Activated CD8-positive, alpha-beta T cell treated with anti-CD3 and anti-CD28 coated beads, Interleukin-2, amount 10 ng/mL, durations not matched to agents 7 days and 5 days (primary cell): ENCODE measurements around the gene RALGPS2. TPM values are rescaled to one million over a fixed set of nuclear protein-coding genes. Genes with fewer than 3 reads are reported as not detected.

Source experiments
- ATAC-seq: fragments of 150-1000 bp; cut with Tn5 transposase; one replicate; pipeline ENCODE4 v1.10.0; 2021; ENCODE audit warnings: moderate library complexity
- CTCF ChIA-PET: fragments of 350-600 bp; sonication (Branson Sonifier 250); formaldehyde crosslinking; loops from one replicate; lab custom pipeline; 2021; ENCODE audit warnings: antibody characterized with exemption; lab: Charles Lee
- POLR2A ChIA-PET: fragments of 350-600 bp; sonication (Branson Sonifier 250); formaldehyde crosslinking; loops from one replicate; lab custom pipeline; 2021; ENCODE audit warnings: antibody characterized with exemption; lab: Charles Lee
- DNase-seq: peaks from one replicate; pipeline ENCODE4 v3.0.0-alpha.2; 2020
- H3K27ac Mint-ChIP-seq: one replicate; pipeline ENCODE4 v1.8.0; 2021; ENCODE audit warnings: mild to moderate bottlenecking, mixed read lengths
- H3K27me3 Mint-ChIP-seq: one replicate; pipeline ENCODE4 v1.8.0; 2021; ENCODE audit warnings: low read depth, mixed read lengths
- H3K36me3 Mint-ChIP-seq: one replicate; pipeline ENCODE4 v1.8.0; 2021; ENCODE audit warnings: low read depth, mixed read lengths
- H3K4me1 Mint-ChIP-seq: one replicate; pipeline ENCODE4 v1.8.0; 2021; ENCODE audit warnings: low read depth, mixed read lengths
- H3K4me3 Mint-ChIP-seq: one replicate; pipeline ENCODE4 v1.8.0; 2021; ENCODE audit warnings: mild to moderate bottlenecking, mixed read lengths
- H3K9me3 Mint-ChIP-seq: one replicate; pipeline ENCODE4 v1.8.0; 2022; ENCODE audit warnings: mixed read lengths; ENCODE audit not compliant: insufficient read depth
- total RNA-seq, 2 experiments: library from RNA; stranded (reverse); gene quantifications; one replicate each; pipeline ENCODE4 v1.2.3, GENCODE V29; 2021

The RALGPS2 gene
- total RNA-seq, 2 experiments from 2014 or later = 4.0 to 5.1 TPM

DNA sequence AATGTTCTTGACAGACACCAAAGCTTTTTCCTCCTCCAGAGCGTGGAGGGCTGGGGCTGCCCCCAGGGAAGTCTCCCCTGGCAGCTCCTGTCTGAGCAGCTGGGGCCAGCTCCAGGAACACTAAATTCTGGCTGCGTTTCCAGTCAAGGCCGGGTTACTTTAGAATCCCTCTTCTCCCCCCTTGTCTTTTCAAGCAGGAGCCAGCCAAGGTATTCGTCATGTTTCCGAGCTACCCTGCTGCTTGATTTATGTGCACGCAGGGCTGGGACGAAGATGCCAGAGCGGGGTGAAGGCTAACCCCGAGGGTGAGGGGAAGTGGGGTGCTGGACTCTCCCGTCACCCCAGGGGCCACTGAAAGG is 213.9 kb downstream of the RALGPS2 start:
- ATAC-seq = no peak
- ChIA-PET CTCF (no interaction called here), POLR2A (no interaction called here)
- Mint-ChIP-seq H3K27ac (no peak overlapping the region), H3K27me3 (no peaks in the 10 kb centered on the region), H3K4me1 (peaks cover 11% of the 10 kb centered on the region), H3K9me3 (no peaks in the 10 kb centered on the region), H3K36me3 (no peaks in the 10 kb centered on the region), H3K4me3 (no peak overlapping the region)
- no peak for DNase-seq

- Mint-ChIP-seq H3K36me3 (no peaks in the 10 kb centered on the region), H3K4me3 (no peak overlapping the region), H3K27me3 (no peaks in the 10 kb centered on the region), H3K9me3 (no peaks in the 10 kb centered on the region), H3K27ac (no peak overlapping the region), H3K4me1 (peaks cover 11% of the 10 kb centered on the region)
- POLR2A ChIA-PET = no interaction called here
- CTCF ChIA-PET = no interaction called here
- no peak for ATAC-seq
- no peak for DNase-seq
Observed at GRCh38 chr1:178939338-178940067, 214.5 kb downstream of the RALGPS2 start.

GRCh38 chr1:178940068-178940765 is 215.2 kb downstream of the RALGPS2 start:
- no peak for ATAC-seq
- Mint-ChIP-seq H3K4me1 (peaks cover 11% of the 10 kb centered on the region), H3K27ac (no peak overlapping the region), H3K4me3 (no peak overlapping the region), H3K27me3 (no peaks in the 10 kb centered on the region), H3K9me3 (no peaks in the 10 kb centered on the region), H3K36me3 (no peaks in the 10 kb centered on the region)
- POLR2A ChIA-PET = no interaction called here
- CTCF ChIA-PET = interaction anchor here (1.0 kb wide), 1 partner anchor 63 kb away, joined by 5 read pairs; no protein-coding TSS in a partner anchor
- no peak for DNase-seq

DNA sequence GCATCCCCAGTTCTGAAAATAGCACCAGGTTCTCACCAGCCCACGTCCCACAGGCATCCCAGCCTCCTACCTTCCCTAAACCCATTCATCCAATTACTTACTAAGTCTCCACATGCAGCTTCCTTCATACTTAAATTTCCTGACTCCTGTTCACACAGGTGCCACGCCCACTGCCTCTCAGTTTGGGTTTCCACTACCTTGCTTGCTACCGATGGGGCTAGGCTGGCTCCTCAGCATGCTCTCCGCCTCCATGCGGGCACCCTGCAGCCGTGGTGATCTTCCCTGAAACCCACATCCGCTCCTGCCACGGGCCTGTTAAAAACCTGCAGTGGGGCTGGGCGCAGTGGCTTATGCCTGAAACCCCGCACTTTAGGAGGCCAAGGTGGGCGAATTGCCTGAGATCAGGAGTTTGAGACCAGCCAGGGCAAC is 216.2 kb downstream of the RALGPS2 start:
- Mint-ChIP-seq H3K27ac (no peak overlapping the region), H3K4me1 (peaks cover 11% of the 10 kb centered on the region), H3K4me3 (no peak overlapping the region), H3K36me3 (no peaks in the 10 kb centered on the region), H3K9me3 (no peaks in the 10 kb centered on the region), H3K27me3 (no peaks in the 10 kb centered on the region)
- DNase-seq = no peak
- POLR2A ChIA-PET = no interaction called here
- CTCF ChIA-PET = interaction anchor here (1.0 kb wide), 1 partner anchor 62 kb away, joined by 5 read pairs; no protein-coding TSS in a partner anchor
- no peak for ATAC-seq

DNA sequence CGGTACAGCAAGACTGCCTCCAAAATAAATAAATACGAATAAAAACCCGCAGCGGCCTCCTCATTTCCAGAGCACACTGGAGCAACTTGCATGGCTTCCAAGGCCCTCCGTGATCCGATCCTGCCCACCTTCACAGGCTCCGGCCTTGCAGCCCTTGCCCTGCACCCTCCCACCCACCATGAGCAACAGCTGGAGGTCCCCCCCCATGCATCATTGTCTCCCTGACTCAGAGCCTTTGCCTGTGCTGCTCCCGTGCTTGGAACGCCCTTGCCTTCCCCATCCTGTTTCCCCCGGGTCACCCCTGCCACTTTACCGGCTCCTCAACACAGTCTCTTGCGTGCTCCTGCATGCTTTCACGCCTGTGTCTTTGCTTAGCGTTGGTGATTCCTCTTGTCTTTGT is 216.8 kb downstream of the RALGPS2 start:
- Mint-ChIP-seq H3K4me3 (no peak overlapping the region), H3K27ac (peak overlapping the region; percentile 17), H3K9me3 (no peaks in the 10 kb centered on the region), H3K4me1 (peaks cover 11% of the 10 kb centered on the region), H3K36me3 (no peaks in the 10 kb centered on the region), H3K27me3 (no peaks in the 10 kb centered on the region)
- ATAC-seq = no peak
- ChIA-PET POLR2A (no interaction called here), CTCF (no interaction called here)
- no peak for DNase-seq

- ChIA-PET CTCF (no interaction called here), POLR2A (no interaction called here)
- Mint-ChIP-seq H3K27ac (peak overlapping the region; percentile 58), H3K36me3 (no peaks in the 10 kb centered on the region), H3K4me3 (no peak overlapping the region), H3K9me3 (no peaks in the 10 kb centered on the region), H3K4me1 (peaks cover 11% of the 10 kb centered on the region), H3K27me3 (no peaks in the 10 kb centered on the region)
- DNase-seq (peak; percentile 45), ATAC-seq (peak; percentile 49)
Observed at GRCh38 chr1:178942285-178943198, 217.5 kb downstream of the RALGPS2 start.

GRCh38 chr1:178944729-178945128 is 219.7 kb downstream of the RALGPS2 start:
- no peak overlapping the region for H3K27ac Mint-ChIP-seq
- no peaks in the 10 kb centered on the region for H3K36me3 Mint-ChIP-seq
- no peak for DNase-seq
- no peak overlapping the region for H3K4me3 Mint-ChIP-seq
- ChIA-PET POLR2A (no interaction called here), CTCF (interaction anchor here (1.1 kb wide), 1 partner anchor 11 kb away, joined by 4 read pairs; no protein-coding TSS in a partner anchor)
- H3K9me3 Mint-ChIP-seq = no peaks in the 10 kb centered on the region
- ATAC-seq = no peak
- H3K27me3 Mint-ChIP-seq = peaks cover 7% of the 10 kb centered on the region
- peaks cover 11% of the 10 kb centered on the region for H3K4me1 Mint-ChIP-seq

- ATAC-seq = no peak
- Mint-ChIP-seq H3K36me3 (no peaks in the 10 kb centered on the region), H3K27me3 (peaks cover 7% of the 10 kb centered on the region), H3K4me3 (no peak overlapping the region), H3K4me1 (peaks cover 11% of the 10 kb centered on the region), H3K27ac (no peak overlapping the region), H3K9me3 (no peaks in the 10 kb centered on the region)
- POLR2A ChIA-PET = no interaction called here
- no peak for DNase-seq
- CTCF ChIA-PET = no interaction called here
Observed at GRCh38 chr1:178945763-178946266, 220.8 kb downstream of the RALGPS2 start.

GRCh38 chr1:178946416-178946815 is 221.4 kb downstream of the RALGPS2 start:
- ATAC-seq (no peak), DNase-seq (no peak)
- no peak overlapping the region for H3K27ac Mint-ChIP-seq
- H3K27me3 Mint-ChIP-seq = peaks cover 7% of the 10 kb centered on the region
- POLR2A ChIA-PET = no interaction called here
- no peaks in the 10 kb centered on the region for H3K9me3 Mint-ChIP-seq
- CTCF ChIA-PET = interaction anchor here (0.6 kb wide), 1 partner anchor 117 kb away, joined by 3 read pairs; no protein-coding TSS in a partner anchor
- H3K36me3 Mint-ChIP-seq = no peaks in the 10 kb centered on the region
- H3K4me1 Mint-ChIP-seq = peaks cover 11% of the 10 kb centered on the region
- no peak overlapping the region for H3K4me3 Mint-ChIP-seq

GRCh38 chr1:178946855-178947676 is 222.0 kb downstream of the RALGPS2 start:
- no peak overlapping the region for H3K4me3 Mint-ChIP-seq
- no peak overlapping the region for H3K27ac Mint-ChIP-seq
- DNase-seq (no peak), ATAC-seq (no peak)
- no peaks in the 10 kb centered on the region for H3K9me3 Mint-ChIP-seq
- H3K36me3 Mint-ChIP-seq = no peaks in the 10 kb centered on the region
- H3K4me1 Mint-ChIP-seq = peaks cover 11% of the 10 kb centered on the region
- CTCF ChIA-PET = interaction anchor here (0.6 to 0.7 kb wide), 2 partner anchors 116 to 308 kb away, joined by 3 read pairs; no protein-coding TSS in a partner anchor
- POLR2A ChIA-PET = no interaction called here
- peaks cover 7% of the 10 kb centered on the region for H3K27me3 Mint-ChIP-seq

GRCh38 chr1:178947677-178947981 is 222.6 kb downstream of the RALGPS2 start:
- no peak overlapping the region for H3K27ac Mint-ChIP-seq
- no peak for DNase-seq
- ATAC-seq = no peak
- H3K4me1 Mint-ChIP-seq = peaks cover 7% of the 10 kb centered on the region
- H3K9me3 Mint-ChIP-seq = no peaks in the 10 kb centered on the region
- no peak overlapping the region for H3K4me3 Mint-ChIP-seq
- ChIA-PET POLR2A (no interaction called here), CTCF (interaction anchor here (0.7 kb wide), 1 partner anchor 309 kb away, joined by 3 read pairs; no protein-coding TSS in a partner anchor)
- no peaks in the 10 kb centered on the region for H3K36me3 Mint-ChIP-seq
- H3K27me3 Mint-ChIP-seq = peaks cover 7% of the 10 kb centered on the region
